ENCODE results near the gene NUP88.

Gene NUP88

DNA sequence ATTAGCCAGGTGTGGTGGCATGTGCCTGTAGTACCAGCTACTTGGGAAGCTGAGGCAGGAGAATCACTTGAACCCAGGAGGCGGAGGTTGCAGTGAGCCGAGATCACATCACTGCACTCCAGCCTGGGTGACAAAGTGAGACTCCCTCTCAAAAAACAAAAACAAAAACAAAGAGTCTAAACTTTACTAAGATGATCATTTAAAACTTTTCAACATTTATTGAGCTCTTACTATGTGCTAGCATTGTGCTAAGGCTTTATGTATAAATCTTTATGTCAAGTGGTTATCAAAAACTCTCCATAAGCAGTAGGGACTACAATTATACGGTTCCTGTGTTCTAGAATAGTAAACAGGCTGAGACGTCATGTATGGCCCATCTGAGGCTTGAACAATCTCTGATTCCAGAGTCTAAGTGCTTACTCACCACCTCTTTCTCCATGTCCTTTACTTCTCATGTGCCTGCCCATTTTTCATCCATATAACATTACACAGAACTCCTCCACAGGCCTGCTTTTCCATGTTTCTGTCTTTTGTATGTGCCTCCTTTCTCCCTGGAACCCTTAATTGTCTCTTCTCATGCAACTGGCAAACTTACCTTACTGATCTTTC lies 66.7 kb downstream of the NUP88 start:
- no peak overlapping the region for H3K4me3 ChIP-seq (ENCODE audit: control insufficient read depth, low read depth, low read length)
- TF ChIP-seq, protein P1, sequence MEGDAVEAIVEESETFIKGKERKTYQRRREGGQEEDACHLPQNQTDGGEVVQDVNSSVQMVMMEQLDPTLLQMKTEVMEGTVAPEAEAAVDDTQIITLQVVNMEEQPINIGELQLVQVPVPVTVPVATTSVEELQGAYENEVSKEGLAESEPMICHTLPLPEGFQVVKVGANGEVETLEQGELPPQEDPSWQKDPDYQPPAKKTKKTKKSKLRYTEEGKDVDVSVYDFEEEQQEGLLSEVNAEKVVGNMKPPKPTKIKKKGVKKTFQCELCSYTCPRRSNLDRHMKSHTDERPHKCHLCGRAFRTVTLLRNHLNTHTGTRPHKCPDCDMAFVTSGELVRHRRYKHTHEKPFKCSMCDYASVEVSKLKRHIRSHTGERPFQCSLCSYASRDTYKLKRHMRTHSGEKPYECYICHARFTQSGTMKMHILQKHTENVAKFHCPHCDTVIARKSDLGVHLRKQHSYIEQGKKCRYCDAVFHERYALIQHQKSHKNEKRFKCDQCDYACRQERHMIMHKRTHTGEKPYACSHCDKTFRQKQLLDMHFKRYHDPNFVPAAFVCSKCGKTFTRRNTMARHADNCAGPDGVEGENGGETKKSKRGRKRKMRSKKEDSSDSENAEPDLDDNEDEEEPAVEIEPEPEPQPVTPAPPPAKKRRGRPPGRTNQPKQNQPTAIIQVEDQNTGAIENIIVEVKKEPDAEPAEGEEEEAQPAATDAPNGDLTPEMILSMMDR (conservative IDR thresholded peaks at IDR 0.05; ENCODE audit: control insufficient read depth, insufficient read depth, low read depth, low read length) = no peak
- peak; percentile 6 for DNase-seq (ENCODE audit: low read depth)

DNA sequence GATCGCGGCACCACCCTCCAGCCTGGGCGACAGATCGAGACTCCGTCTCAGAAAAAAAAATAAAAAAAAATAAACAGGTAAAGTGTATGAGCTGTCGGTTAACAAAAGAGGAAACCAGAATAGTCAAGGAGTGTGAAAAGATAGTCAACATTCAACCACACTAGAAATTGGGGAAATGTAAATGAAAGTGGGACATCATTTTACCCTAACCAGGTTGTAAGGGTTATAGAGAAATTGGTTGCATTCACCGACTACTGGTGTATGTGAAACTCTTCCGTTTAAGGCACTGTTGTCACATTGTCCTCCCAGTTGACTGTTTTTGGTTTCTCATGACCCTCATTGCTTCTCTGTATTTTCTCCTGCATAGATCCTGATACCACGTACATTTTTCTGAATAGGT lies 74.5 kb downstream of the NUP88 start:
- TF ChIP-seq, protein P1 (conservative IDR thresholded peaks at IDR 0.05; ENCODE audit: control insufficient read depth, insufficient read depth, low read depth, low read length) = no peak
- H3K4me3 ChIP-seq (ENCODE audit: control insufficient read depth, low read depth, low read length) = no peak overlapping the region
- DNase-seq (ENCODE audit: low read depth) = no peak
